ENCODE results near the gene AGR3. TPM values are rescaled to one million over a fixed set of nuclear protein-coding genes. Genes with fewer than 3 reads are reported as not detected.

AGR3 gene
- total RNA-seq, 1 donor from 2014 or later: not detected

DNA sequence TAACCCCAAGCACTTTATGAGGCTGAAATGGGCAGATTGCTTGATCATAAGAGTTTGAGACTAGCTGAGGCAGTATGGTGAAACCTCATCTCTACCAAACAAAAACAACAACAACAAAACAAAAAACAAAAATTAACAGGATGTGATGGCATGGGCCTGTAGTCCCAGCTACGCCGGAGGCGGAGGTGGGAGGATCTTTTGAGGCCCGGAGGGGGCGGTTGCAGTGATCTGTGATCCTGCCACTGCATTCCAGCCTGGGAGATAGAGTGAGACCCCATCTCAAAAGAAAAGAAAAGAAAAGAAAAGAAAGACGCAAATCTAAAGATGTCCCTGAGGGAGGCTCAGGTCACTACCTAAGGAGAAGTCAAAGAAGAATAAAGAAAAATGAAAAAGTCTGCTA is 41.7 kb downstream of the AGR3 start:
- TF ChIP-seq, protein P1, sequence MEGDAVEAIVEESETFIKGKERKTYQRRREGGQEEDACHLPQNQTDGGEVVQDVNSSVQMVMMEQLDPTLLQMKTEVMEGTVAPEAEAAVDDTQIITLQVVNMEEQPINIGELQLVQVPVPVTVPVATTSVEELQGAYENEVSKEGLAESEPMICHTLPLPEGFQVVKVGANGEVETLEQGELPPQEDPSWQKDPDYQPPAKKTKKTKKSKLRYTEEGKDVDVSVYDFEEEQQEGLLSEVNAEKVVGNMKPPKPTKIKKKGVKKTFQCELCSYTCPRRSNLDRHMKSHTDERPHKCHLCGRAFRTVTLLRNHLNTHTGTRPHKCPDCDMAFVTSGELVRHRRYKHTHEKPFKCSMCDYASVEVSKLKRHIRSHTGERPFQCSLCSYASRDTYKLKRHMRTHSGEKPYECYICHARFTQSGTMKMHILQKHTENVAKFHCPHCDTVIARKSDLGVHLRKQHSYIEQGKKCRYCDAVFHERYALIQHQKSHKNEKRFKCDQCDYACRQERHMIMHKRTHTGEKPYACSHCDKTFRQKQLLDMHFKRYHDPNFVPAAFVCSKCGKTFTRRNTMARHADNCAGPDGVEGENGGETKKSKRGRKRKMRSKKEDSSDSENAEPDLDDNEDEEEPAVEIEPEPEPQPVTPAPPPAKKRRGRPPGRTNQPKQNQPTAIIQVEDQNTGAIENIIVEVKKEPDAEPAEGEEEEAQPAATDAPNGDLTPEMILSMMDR (IDR thresholded peaks at IDR 0.05; ENCODE audit: insufficient read depth, low read length, severe bottlenecking): no peak
- H3K27me3 ChIP-seq (ENCODE audit: control insufficient read depth, insufficient read depth, low read length): no peaks in the 10 kb centered on the region
- H3K4me3 ChIP-seq (ENCODE audit: low read depth, low read length): no peak overlapping the region
- DNase-seq (ENCODE audit: low read depth) (no peak), FAIRE-seq (no peak)
- no peaks in the 10 kb centered on the region for H3K36me3 ChIP-seq (ENCODE audit: control insufficient read depth, insufficient read depth, low read length)

GRCh38 chr7:16839646-16840045 is 42.1 kb downstream of the AGR3 start:
- H3K4me3 ChIP-seq (ENCODE audit: low read depth, low read length): no peak overlapping the region
- TF ChIP-seq, protein P1 (IDR thresholded peaks at IDR 0.05; ENCODE audit: insufficient read depth, low read length, severe bottlenecking): no peak
- H3K27me3 ChIP-seq (ENCODE audit: control insufficient read depth, insufficient read depth, low read length): no peaks in the 10 kb centered on the region
- no peak for DNase-seq (ENCODE audit: low read depth)
- no peaks in the 10 kb centered on the region for H3K36me3 ChIP-seq (ENCODE audit: control insufficient read depth, insufficient read depth, low read length)
- FAIRE-seq: no peak

DNA sequence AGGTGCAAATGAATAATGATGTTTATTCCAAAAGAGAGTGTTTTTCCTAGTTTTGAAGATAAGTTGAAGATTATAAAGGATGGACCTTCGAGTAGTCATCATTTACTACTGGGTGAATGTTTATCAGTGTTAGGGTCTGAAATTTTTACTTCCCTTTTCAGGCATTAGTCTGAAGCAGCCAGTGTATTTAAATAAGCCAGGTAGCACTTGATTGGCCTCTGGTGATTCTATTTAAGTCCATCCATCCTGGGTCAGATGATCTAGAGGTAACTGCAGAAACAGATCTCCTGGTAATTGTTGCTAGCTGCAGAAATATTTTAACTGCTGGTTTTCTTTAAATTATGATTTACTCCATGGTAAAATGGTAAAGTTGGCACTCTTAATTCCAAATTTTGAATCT is 42.9 kb downstream of the AGR3 start:
- DNase-seq (ENCODE audit: low read depth) (no peak), FAIRE-seq (no peak)
- TF ChIP-seq, protein P1 (IDR thresholded peaks at IDR 0.05; ENCODE audit: insufficient read depth, low read length, severe bottlenecking): no peak
- Histone ChIP-seq H3K27me3 (ENCODE audit: control insufficient read depth, insufficient read depth, low read length) (no peaks in the 10 kb centered on the region), H3K36me3 (ENCODE audit: control insufficient read depth, insufficient read depth, low read length) (no peaks in the 10 kb centered on the region), H3K4me3 (ENCODE audit: low read depth, low read length) (no peak overlapping the region)

GRCh38 chr7:16838386-16838785 is 43.4 kb downstream of the AGR3 start:
- TF ChIP-seq, protein P1 (IDR thresholded peaks at IDR 0.05; ENCODE audit: insufficient read depth, low read length, severe bottlenecking): no peak
- no peak for FAIRE-seq

GRCh38 chr7:16836481-16836880 is 45.3 kb downstream of the AGR3 start:
- TF ChIP-seq, protein P1 (IDR thresholded peaks at IDR 0.05; ENCODE audit: insufficient read depth, low read length, severe bottlenecking): no peak

More at GRCh38 chr7:16838386-16838785, 43.4 kb downstream of the AGR3 start:
- DNase-seq (ENCODE audit: low read depth): no peak
- Histone ChIP-seq H3K4me3 (ENCODE audit: low read depth, low read length) (no peak overlapping the region), H3K36me3 (ENCODE audit: control insufficient read depth, insufficient read depth, low read length) (no peaks in the 10 kb centered on the region), H3K27me3 (ENCODE audit: control insufficient read depth, insufficient read depth, low read length) (no peaks in the 10 kb centered on the region)

GRCh38 chr7:16833373-16833772 is 48.4 kb downstream of the AGR3 start:
- Histone ChIP-seq H3K27me3 (ENCODE audit: control insufficient read depth, insufficient read depth, low read length) (no peaks in the 10 kb centered on the region), H3K36me3 (ENCODE audit: control insufficient read depth, insufficient read depth, low read length) (no peaks in the 10 kb centered on the region), H3K4me3 (ENCODE audit: low read depth, low read length) (no peak overlapping the region)
- TF ChIP-seq, protein P1 (IDR thresholded peaks at IDR 0.05; ENCODE audit: insufficient read depth, low read length, severe bottlenecking): no peak
- DNase-seq (ENCODE audit: low read depth) (no peak), FAIRE-seq (no peak)

More at GRCh38 chr7:16836481-16836880, 45.3 kb downstream of the AGR3 start:
- FAIRE-seq: no peak
- no peak for DNase-seq (ENCODE audit: low read depth)
- no peak overlapping the region for H3K4me3 ChIP-seq (ENCODE audit: low read depth, low read length)
- no peaks in the 10 kb centered on the region for H3K27me3 ChIP-seq (ENCODE audit: control insufficient read depth, insufficient read depth, low read length)
- H3K36me3 ChIP-seq (ENCODE audit: control insufficient read depth, insufficient read depth, low read length): no peaks in the 10 kb centered on the region

Data from bronchial epithelial cell (primary cell).